GM06990 (cell line): ENCODE results near the gene C1orf21.

Experiments
- DNase-seq: peaks from one replicate; pipeline ENCODE4 v3.0.0-alpha.2; 2011; ENCODE audit not compliant: insufficient read length; ENCODE audit errors: extremely low read depth
- H3K27me3 ChIP-seq: replicated peaks from 2 replicates; pipeline ENCODE4 v1.6.0; 2011; ENCODE audit warnings: low read length; ENCODE audit not compliant: control insufficient read depth, insufficient read depth
- H3K36me3 ChIP-seq: 2 replicates; pipeline ENCODE4 v1.5.1; 2011; ENCODE audit warnings: low read length; ENCODE audit not compliant: control insufficient read depth, insufficient read depth
- H3K4me3 ChIP-seq: replicated peaks from 2 replicates; pipeline ENCODE4 v1.5.1; 2011; ENCODE audit warnings: low read depth, mild to moderate bottlenecking, control low read depth, low read length
- TF ChIP-seq, protein P1 (sequence below): IDR thresholded peaks from 2 replicates; pipeline ENCODE4 v1.5.1; 2011; ENCODE audit warnings: low read length, control low read depth, mild to moderate bottlenecking, inconsistent platforms; ENCODE audit not compliant: insufficient read depth, poor library complexity, severe bottlenecking

Gene C1orf21

GRCh38 chr1:184399192-184399847, 12.5 kb downstream of the C1orf21 start:
- H3K27me3 ChIP-seq: no peaks in the 10 kb centered on the region
- TF ChIP-seq, protein P1, sequence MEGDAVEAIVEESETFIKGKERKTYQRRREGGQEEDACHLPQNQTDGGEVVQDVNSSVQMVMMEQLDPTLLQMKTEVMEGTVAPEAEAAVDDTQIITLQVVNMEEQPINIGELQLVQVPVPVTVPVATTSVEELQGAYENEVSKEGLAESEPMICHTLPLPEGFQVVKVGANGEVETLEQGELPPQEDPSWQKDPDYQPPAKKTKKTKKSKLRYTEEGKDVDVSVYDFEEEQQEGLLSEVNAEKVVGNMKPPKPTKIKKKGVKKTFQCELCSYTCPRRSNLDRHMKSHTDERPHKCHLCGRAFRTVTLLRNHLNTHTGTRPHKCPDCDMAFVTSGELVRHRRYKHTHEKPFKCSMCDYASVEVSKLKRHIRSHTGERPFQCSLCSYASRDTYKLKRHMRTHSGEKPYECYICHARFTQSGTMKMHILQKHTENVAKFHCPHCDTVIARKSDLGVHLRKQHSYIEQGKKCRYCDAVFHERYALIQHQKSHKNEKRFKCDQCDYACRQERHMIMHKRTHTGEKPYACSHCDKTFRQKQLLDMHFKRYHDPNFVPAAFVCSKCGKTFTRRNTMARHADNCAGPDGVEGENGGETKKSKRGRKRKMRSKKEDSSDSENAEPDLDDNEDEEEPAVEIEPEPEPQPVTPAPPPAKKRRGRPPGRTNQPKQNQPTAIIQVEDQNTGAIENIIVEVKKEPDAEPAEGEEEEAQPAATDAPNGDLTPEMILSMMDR: no peak
- no peaks in the 10 kb centered on the region; the same call in 1 of the 2 replicates for H3K36me3 ChIP-seq
- DNase-seq: no peak
- no peak overlapping the region for H3K4me3 ChIP-seq

- H3K27me3 ChIP-seq: no peaks in the 10 kb centered on the region
- TF ChIP-seq, protein P1: no peak
- DNase-seq: no peak
Measured at GRCh38 chr1:184403961-184404726, 17.3 kb downstream of the C1orf21 start.

GRCh38 chr1:184404727-184405027, 17.8 kb downstream of the C1orf21 start:
- DNase-seq: no peak
- Histone ChIP-seq H3K27me3 (no peaks in the 10 kb centered on the region), H3K36me3 (no peaks in the 10 kb centered on the region), H3K4me3 (no peak overlapping the region)
- TF ChIP-seq, protein P1: no peak

More at GRCh38 chr1:184403961-184404726, 17.3 kb downstream of the C1orf21 start:
- Histone ChIP-seq H3K36me3 (no peaks in the 10 kb centered on the region; the same call in 1 of the 2 replicates), H3K4me3 (no peak overlapping the region)

- no peak for DNase-seq
- TF ChIP-seq, protein P1: no peak
- H3K4me3 ChIP-seq: no peak overlapping the region
- no peaks in the 10 kb centered on the region for H3K27me3 ChIP-seq
- H3K36me3 ChIP-seq: no peaks in the 10 kb centered on the region
Measured at GRCh38 chr1:184405094-184405800, 18.4 kb downstream of the C1orf21 start.

GRCh38 chr1:184405801-184406142, 18.9 kb downstream of the C1orf21 start:
- Histone ChIP-seq H3K36me3 (no peaks in the 10 kb centered on the region), H3K27me3 (no peaks in the 10 kb centered on the region), H3K4me3 (no peak overlapping the region)
- no peak for DNase-seq
- TF ChIP-seq, protein P1: no peak
